ENCODE data around the gene CNFN.

- no peak for TF ChIP-seq POLR2A (IDR thresholded peaks at IDR 0.05)
- no peak for TF ChIP-seq CTCF (IDR thresholded peaks at IDR 0.05)
- TF ChIP-seq EP300 (IDR thresholded peaks at IDR 0.05), result no peak
Observed at GRCh38 chr19:42344336-42344893, 45.7 kb downstream of the CNFN start.
